PFSK-1 (cell line): ENCODE measurements around the gene SMIM44.

Experiments
- POLR2AphosphoS5 ChIP-seq: IDR thresholded peaks from 2 replicates; pipeline ENCODE4 v1.6.1; 2012; ENCODE audit warnings: low read depth, mild to moderate bottlenecking, control low read depth, low read length, moderate library complexity
- SIN3A ChIP-seq: IDR thresholded peaks from 2 replicates; pipeline ENCODE4 v1.6.1; 2012; ENCODE audit warnings: mild to moderate bottlenecking, low read length, moderate library complexity, borderline replicate concordance; ENCODE audit not compliant: insufficient read depth
- TF ChIP-seq, protein P1 (sequence below), 2 experiments: IDR thresholded peaks; 2 replicates each; pipeline versions ENCODE4 v1.6.1 to v1.8.0; 2011 to 2012; ENCODE audit warnings: low read depth in 2 of 2, low read length in 2 of 2, control low read depth in 1 of 2, inconsistent platforms in 1 of 2, mild to moderate bottlenecking in 1 of 2, moderate library complexity in 1 of 2; ENCODE audit not compliant: insufficient read depth in 1 of 2

GRCh38 chr19:3494051-3494450, 10.8 kb upstream of the SMIM44 start:
- TF ChIP-seq SIN3A (no peak), POLR2AphosphoS5 (no peak)
- TF ChIP-seq, protein P1, sequence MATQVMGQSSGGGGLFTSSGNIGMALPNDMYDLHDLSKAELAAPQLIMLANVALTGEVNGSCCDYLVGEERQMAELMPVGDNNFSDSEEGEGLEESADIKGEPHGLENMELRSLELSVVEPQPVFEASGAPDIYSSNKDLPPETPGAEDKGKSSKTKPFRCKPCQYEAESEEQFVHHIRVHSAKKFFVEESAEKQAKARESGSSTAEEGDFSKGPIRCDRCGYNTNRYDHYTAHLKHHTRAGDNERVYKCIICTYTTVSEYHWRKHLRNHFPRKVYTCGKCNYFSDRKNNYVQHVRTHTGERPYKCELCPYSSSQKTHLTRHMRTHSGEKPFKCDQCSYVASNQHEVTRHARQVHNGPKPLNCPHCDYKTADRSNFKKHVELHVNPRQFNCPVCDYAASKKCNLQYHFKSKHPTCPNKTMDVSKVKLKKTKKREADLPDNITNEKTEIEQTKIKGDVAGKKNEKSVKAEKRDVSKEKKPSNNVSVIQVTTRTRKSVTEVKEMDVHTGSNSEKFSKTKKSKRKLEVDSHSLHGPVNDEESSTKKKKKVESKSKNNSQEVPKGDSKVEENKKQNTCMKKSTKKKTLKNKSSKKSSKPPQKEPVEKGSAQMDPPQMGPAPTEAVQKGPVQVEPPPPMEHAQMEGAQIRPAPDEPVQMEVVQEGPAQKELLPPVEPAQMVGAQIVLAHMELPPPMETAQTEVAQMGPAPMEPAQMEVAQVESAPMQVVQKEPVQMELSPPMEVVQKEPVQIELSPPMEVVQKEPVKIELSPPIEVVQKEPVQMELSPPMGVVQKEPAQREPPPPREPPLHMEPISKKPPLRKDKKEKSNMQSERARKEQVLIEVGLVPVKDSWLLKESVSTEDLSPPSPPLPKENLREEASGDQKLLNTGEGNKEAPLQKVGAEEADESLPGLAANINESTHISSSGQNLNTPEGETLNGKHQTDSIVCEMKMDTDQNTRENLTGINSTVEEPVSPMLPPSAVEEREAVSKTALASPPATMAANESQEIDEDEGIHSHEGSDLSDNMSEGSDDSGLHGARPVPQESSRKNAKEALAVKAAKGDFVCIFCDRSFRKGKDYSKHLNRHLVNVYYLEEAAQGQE (IDR thresholded peaks at IDR 0.05; ENCODE audit: insufficient read depth in 1 of 2, low read depth in 2 of 2, low read length in 2 of 2), result no peak
